Measurements from ENCODE around the gene RAD51B. TPM values are rescaled to one million over a fixed set of nuclear protein-coding genes. Genes with fewer than 3 reads are reported as not detected.

RAD51B gene
- total RNA-seq, 1 experiment from 2014 or later: 20.0 TPM

DNA sequence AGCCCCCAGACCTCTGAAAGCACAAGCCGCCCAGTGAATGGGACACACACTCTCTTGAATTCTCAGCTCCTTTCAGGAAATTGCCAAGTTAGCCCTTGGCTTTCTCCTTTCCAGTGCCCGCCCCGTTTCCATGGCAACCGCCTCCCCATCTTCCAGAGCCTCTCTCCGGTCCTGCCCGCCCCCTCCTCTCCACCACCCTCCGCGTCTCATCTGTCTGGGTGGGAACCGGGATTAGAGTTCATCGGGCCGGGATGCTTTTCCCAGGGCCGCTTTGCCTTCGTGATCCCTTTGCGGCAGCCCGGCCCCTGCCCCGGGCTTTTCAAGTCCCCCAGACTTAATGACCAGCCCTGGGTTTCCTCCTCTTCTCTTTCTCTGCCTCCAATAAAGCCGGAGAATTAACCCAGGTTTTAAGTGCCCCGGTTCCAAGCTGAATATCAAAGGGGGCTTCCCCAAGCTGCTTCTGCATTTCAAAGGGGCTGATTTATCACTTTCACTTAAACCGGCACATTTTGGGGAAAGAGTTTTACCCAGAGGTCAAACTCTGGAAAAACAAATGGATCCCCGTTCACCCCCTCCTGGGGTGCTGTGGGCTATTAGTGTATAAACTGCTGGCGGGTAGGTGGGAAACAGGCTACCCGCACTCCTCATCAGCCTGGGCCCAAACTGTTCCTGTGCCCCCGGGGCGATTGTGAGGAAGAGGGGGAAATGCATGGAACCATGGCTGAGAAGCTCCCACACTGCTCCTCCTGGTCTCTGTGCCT lies 871.6 kb downstream of the RAD51B start:
- no peak overlapping the region for H3K9ac ChIP-seq (ENCODE audit: low read length)
- no peak for TF ChIP-seq JUND (IDR thresholded peaks at IDR 0.05)
- TF ChIP-seq EZH2phosphoT487 (IDR thresholded peaks at IDR 0.05; ENCODE audit: borderline replicate concordance): no peak
- TF ChIP-seq POLR2A (IDR thresholded peaks at IDR 0.05; ENCODE audit: borderline replicate concordance, extremely low read depth, insufficient read depth, insufficient read length): no peak
- no peak for TF ChIP-seq EGR1 (IDR thresholded peaks at IDR 0.05; ENCODE audit: low read depth)
- no peak for TF ChIP-seq SP1 (IDR thresholded peaks at IDR 0.05; ENCODE audit: low read depth)
- no peak for TF ChIP-seq ELF1 (IDR thresholded peaks at IDR 0.05; ENCODE audit: borderline replicate concordance, low read depth)
- TF ChIP-seq, protein P1, sequence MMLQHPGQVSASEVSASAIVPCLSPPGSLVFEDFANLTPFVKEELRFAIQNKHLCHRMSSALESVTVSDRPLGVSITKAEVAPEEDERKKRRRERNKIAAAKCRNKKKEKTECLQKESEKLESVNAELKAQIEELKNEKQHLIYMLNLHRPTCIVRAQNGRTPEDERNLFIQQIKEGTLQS (IDR thresholded peaks at IDR 0.05): no peak
- TF ChIP-seq EZH2 (IDR thresholded peaks at IDR 0.05): no peak
- no peak for TF ChIP-seq CBX3 (IDR thresholded peaks at IDR 0.05; ENCODE audit: low read depth)
- TF ChIP-seq REST (IDR thresholded peaks at IDR 0.05; ENCODE audit: low read depth): no peak
- no peak for TF ChIP-seq ZBTB33 (IDR thresholded peaks at IDR 0.05; ENCODE audit: extremely low read depth, insufficient replicate concordance, low read length)
- no peak for TF ChIP-seq TCF7L2 (IDR thresholded peaks at IDR 0.05; ENCODE audit: borderline replicate concordance, extremely low read depth, insufficient read depth, insufficient read length)
- TF ChIP-seq POLR2AphosphoS5 (IDR thresholded peaks at IDR 0.05; ENCODE audit: low read depth, low read length): no peak
- TF ChIP-seq CEBPB (IDR thresholded peaks at IDR 0.05; ENCODE audit: low read depth): no peak
- no peak for TF ChIP-seq YY1 (IDR thresholded peaks at IDR 0.05; ENCODE audit: extremely low read depth, insufficient replicate concordance, low read depth, low read length)
- TF ChIP-seq, protein P2, sequence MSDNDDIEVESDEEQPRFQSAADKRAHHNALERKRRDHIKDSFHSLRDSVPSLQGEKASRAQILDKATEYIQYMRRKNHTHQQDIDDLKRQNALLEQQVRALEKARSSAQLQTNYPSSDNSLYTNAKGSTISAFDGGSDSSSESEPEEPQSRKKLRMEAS (IDR thresholded peaks at IDR 0.05): no peak
- TF ChIP-seq, protein P3, sequence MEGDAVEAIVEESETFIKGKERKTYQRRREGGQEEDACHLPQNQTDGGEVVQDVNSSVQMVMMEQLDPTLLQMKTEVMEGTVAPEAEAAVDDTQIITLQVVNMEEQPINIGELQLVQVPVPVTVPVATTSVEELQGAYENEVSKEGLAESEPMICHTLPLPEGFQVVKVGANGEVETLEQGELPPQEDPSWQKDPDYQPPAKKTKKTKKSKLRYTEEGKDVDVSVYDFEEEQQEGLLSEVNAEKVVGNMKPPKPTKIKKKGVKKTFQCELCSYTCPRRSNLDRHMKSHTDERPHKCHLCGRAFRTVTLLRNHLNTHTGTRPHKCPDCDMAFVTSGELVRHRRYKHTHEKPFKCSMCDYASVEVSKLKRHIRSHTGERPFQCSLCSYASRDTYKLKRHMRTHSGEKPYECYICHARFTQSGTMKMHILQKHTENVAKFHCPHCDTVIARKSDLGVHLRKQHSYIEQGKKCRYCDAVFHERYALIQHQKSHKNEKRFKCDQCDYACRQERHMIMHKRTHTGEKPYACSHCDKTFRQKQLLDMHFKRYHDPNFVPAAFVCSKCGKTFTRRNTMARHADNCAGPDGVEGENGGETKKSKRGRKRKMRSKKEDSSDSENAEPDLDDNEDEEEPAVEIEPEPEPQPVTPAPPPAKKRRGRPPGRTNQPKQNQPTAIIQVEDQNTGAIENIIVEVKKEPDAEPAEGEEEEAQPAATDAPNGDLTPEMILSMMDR (IDR thresholded peaks at IDR 0.05 in 2 of 3, conservative IDR thresholded peaks at IDR 0.05 in 1 of 3; ENCODE audit: borderline replicate concordance in 1 of 3, insufficient read depth in 1 of 3, low read depth in 2 of 3, low read length in 2 of 3): no peak
- no peak for TF ChIP-seq ZNF274 (IDR thresholded peaks at IDR 0.05; ENCODE audit: low read depth, low read length)
- TF ChIP-seq ZFX (IDR thresholded peaks at IDR 0.05): no peak
- no peak overlapping the region for H3K4me3 ChIP-seq (replicated peaks in 1 of 2; ENCODE audit: low read depth in 1 of 2, low read length in 2 of 2)
- POLR2A ChIA-PET: no interaction called here
- intact Hi-C loops (cut with micrococcal nuclease): no loop called here
- H3K4me2 ChIP-seq (ENCODE audit: low read length): no peak overlapping the region
- no peak overlapping the region for H3K27ac ChIP-seq (ENCODE audit: low read depth, low read length)
- CTCF ChIA-PET: no interaction called here
- H4K20me1 ChIP-seq (ENCODE audit: insufficient read depth): no peaks in the 10 kb centered on the region
- H3K4me1 ChIP-seq (ENCODE audit: control insufficient read depth in 1 of 2, insufficient read depth in 2 of 2, low read length in 2 of 2): peaks cover 35 to 66% of the 10 kb centered on the region in 2 experiments
- H3K9me2 ChIP-seq (ENCODE audit: insufficient read depth): no peaks in the 10 kb centered on the region
- BruUV-seq (replicated peaks): no TSS peak
- ATAC-seq (no peak), DNase-seq (ENCODE audit: low read depth, low spot score) (no peak)
- H2AFZ ChIP-seq (ENCODE audit: low read depth, low read length, poor library complexity, severe bottlenecking): no peak overlapping the region
- H3K36me3 ChIP-seq (ENCODE audit: control insufficient read depth in 1 of 2, insufficient read depth in 2 of 2, low read length in 2 of 2): no peaks in the 10 kb centered on the region
- RAD21 ChIA-PET (ENCODE audit: low non-redundant PET in 1 of 2, low total read pairs in 2 of 2, uncharacterized antibody in 2 of 2, unreplicated experiment in 2 of 2): no interaction called here
- H3K9me3 ChIP-seq (ENCODE audit: control insufficient read depth in 1 of 2, insufficient read depth in 1 of 2, low read depth in 1 of 2, low read length in 2 of 2): no peaks in the 10 kb centered on the region
- no peaks in the 10 kb centered on the region for H3K79me2 ChIP-seq (ENCODE audit: insufficient read depth, low read length)
- H3K27me3 ChIP-seq (ENCODE audit: insufficient read depth, low read length): no peaks in the 10 kb centered on the region

All from HCT116 (cell line).